ENCODE measurements around the gene CYP4V2.

CYP4V2 gene

GRCh38 chr4:186205156-186205555 is 13.8 kb downstream of the CYP4V2 start:
- Mint-ChIP-seq H3K27ac (no peak overlapping the region), H3K36me3 (ENCODE audit: low read depth) (peaks cover 19% of the 10 kb centered on the region), H3K4me1 (peaks cover 11% of the 10 kb centered on the region), H3K4me3 (no peak overlapping the region), H3K9me3 (peaks cover 20% of the 10 kb centered on the region), H3K27me3 (ENCODE audit: low read depth) (peaks cover 3% of the 10 kb centered on the region)
- TF ChIP-seq CTCF (IDR thresholded peaks at IDR 0.05; ENCODE audit: unreplicated experiment in 3 of 3) = no peak

GRCh38 chr4:186216465-186217024 is 25.2 kb downstream of the CYP4V2 start:
- H3K4me3 Mint-ChIP-seq = no peak overlapping the region
- no peak for TF ChIP-seq CTCF (IDR thresholded peaks at IDR 0.05; ENCODE audit: unreplicated experiment in 3 of 3)
- H3K4me1 Mint-ChIP-seq = peaks cover 17% of the 10 kb centered on the region
- peaks cover 2% of the 10 kb centered on the region for H3K36me3 Mint-ChIP-seq (ENCODE audit: low read depth)
- no peak overlapping the region for H3K27ac Mint-ChIP-seq
- H3K9me3 Mint-ChIP-seq = peaks cover 4% of the 10 kb centered on the region
- no peaks in the 10 kb centered on the region for H3K27me3 Mint-ChIP-seq (ENCODE audit: low read depth)

DNA sequence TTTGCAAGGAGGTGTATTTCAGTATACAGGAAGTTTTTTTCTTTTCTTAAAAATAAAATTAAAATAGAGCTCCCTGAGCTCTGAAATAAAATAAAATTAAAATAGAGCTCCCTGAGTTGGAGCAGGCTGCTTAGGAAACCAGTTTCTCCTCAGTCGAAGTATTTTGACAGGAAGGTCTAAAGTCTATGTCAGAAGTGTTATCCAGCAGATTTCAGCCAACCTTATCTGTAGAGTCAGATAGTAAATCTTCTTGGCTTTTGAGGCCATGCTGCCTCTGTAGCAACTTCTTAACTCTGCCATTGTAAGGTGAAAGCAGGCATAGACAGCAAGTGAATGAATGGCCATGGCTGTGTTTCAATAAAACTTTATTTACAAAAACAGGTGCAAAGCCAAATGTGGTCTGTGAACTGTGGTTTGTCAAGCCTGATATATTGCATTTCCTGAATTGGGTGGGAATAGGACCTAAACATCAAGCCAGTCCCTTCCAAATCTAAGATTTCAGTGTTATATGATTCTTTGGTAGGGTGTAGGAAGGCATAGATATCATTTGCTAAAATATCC is 26.4 kb downstream of the CYP4V2 start:
- Mint-ChIP-seq H3K4me3 (no peak overlapping the region), H3K27ac (no peak overlapping the region), H3K36me3 (ENCODE audit: low read depth) (no peaks in the 10 kb centered on the region), H3K27me3 (ENCODE audit: low read depth) (no peaks in the 10 kb centered on the region), H3K4me1 (peaks cover 17% of the 10 kb centered on the region), H3K9me3 (peaks cover 11% of the 10 kb centered on the region)
- no peak for TF ChIP-seq CTCF (IDR thresholded peaks at IDR 0.05; ENCODE audit: unreplicated experiment in 3 of 3)

DNA sequence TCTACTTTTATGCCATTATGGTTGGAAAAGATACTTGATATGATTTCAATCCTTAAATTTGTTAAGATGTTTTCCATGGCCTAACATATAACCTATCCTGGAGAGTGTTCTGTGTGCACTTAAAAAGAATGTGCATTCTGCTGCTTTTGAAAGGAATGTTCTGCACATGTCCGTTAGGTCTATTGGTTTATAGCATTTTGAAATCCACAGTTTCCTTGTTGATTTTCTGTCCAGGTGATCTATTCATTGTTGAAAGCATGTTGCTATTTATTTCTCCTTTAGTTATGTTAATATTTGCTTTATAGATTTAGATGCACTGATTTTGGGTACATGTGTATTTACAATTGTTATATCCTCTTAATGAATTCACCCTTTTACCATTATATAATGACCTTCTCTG is 30.3 kb downstream of the CYP4V2 start:
- Mint-ChIP-seq H3K36me3 (ENCODE audit: low read depth) (peaks cover 6% of the 10 kb centered on the region), H3K27ac (no peak overlapping the region), H3K4me3 (no peak overlapping the region), H3K9me3 (peaks cover 35% of the 10 kb centered on the region), H3K27me3 (ENCODE audit: low read depth) (no peaks in the 10 kb centered on the region), H3K4me1 (peaks cover 11% of the 10 kb centered on the region)
- no peak for TF ChIP-seq CTCF (IDR thresholded peaks at IDR 0.05; ENCODE audit: unreplicated experiment in 3 of 3)

DNA sequence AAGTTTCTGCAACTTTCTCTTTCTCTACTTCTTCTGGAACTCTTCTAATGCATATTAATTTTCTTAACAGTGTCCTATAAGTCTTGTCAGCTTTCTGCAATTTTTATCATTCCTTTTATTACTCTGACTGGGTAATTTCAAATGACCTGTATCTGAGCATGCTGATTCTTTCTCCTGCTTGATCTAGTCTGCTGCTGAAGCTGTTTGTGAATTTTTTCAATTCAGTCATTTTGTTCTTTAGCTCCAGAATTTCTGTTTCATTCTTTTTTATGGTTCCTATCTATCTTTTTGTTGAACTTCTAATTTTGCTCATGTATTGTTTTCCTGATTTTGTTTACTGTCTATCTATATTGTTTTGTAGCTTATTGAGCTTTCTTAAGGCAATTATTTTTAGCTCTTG is 34.5 kb downstream of the CYP4V2 start:
- Mint-ChIP-seq H3K27me3 (ENCODE audit: low read depth) (peaks cover 5% of the 10 kb centered on the region), H3K27ac (no peak overlapping the region), H3K4me3 (no peak overlapping the region), H3K9me3 (peaks cover 40% of the 10 kb centered on the region), H3K4me1 (peaks cover 12% of the 10 kb centered on the region), H3K36me3 (ENCODE audit: low read depth) (peaks cover 11% of the 10 kb centered on the region)
- no peak for TF ChIP-seq CTCF (IDR thresholded peaks at IDR 0.05; ENCODE audit: unreplicated experiment in 3 of 3)

All from nephron (organoid).